Heart left ventricle (tissue), 16 donors: ENCODE data around the gene HOXB7. TPM values are rescaled to one million over a fixed set of nuclear protein-coding genes. Genes with fewer than 3 reads are reported as not detected.

Source experiments
- ATAC-seq, 4 donors: fragments of 200-7000 bp; cut with Tn5 transposase; one replicate each; pipeline ENCODE4 v1.9.1; 2020 to 2022; ENCODE audit warnings: moderate library complexity in 4 of 4, mild to moderate bottlenecking in 3 of 4, moderate number of reproducible peaks in 1 of 4
- DNase-seq, 5 donors: peaks; one replicate each; pipeline ENCODE4 v3.0.0-alpha.2; 2020
- H3K27ac ChIP-seq, 12 donors: fragments of 200-600 bp; sonication (generic) in 4 of 12; one replicate each; pipeline versions ENCODE4 v1.5.0 to v1.8.0; 2016 to 2022; ENCODE audit warnings: mild to moderate bottlenecking in 2 of 12
- H3K27me3 ChIP-seq, 9 donors: fragments of 200-600 bp; sonication (generic) in 2 of 9; one replicate each; pipeline versions ENCODE4 v1.5.1 to v1.8.0; 2016 to 2022; ENCODE audit warnings: mild to moderate bottlenecking in 3 of 9
- H3K36me3 ChIP-seq, 9 donors: fragments of 200-600 bp; sonication (generic) in 2 of 9; one replicate each; pipeline versions ENCODE4 v1.5.0 to v1.8.0; 2018 to 2022; ENCODE audit warnings: mild to moderate bottlenecking in 2 of 9
- H3K4me1 ChIP-seq, 12 donors: fragments of 200-600 bp; sonication (generic) in 4 of 12; one replicate each; pipeline versions ENCODE4 v1.5.0 to v1.8.0; 2016 to 2022; ENCODE audit warnings: mild to moderate bottlenecking in 3 of 12
- H3K4me3 ChIP-seq, 12 donors: fragments of 200-600 bp; sonication (generic) in 4 of 12; one replicate each; pipeline versions ENCODE4 v1.5.0 to v1.8.0; 2017 to 2022; ENCODE audit warnings: mild to moderate bottlenecking in 9 of 12, moderate library complexity in 4 of 12
- H3K9me3 ChIP-seq, 12 donors: fragments of 200-600 bp; sonication (generic) in 4 of 12; one replicate each; pipeline versions ENCODE4 v1.5.0 to v1.8.0; 2016 to 2022; ENCODE audit warnings: mild to moderate bottlenecking in 1 of 12
- POLR2A ChIP-seq, 2 donors: fragments of 450-650 bp; IDR thresholded peaks; one replicate each; pipeline ENCODE4 v1.6.1; 2017; ENCODE audit warnings: antibody characterized with exemption in 2 of 2, mild to moderate bottlenecking in 2 of 2, moderate library complexity in 2 of 2
- WGBS, 4 donors: extraction: QIAGEN DNeasy Blood & Tissue Kit in 2 of 4; methylation state at CpG; one replicate each; pipeline versions ENCODE4 v1.1.5 to v1.1.7; 2013 to 2018; 5-methylcytosine and 5-hydroxymethylcytosine counted together
- intact Hi-C, 10 donors: fragments of 100-400 bp; cut with DNase I; formaldehyde crosslinking; loops; one replicate each; pipeline versions ENCODE4 v1.11.1 to v1.14.2; 2022
- polyA plus RNA-seq, 2 donors: library from polyadenylated mRNA; stranded (reverse); fragments of 200-250 nt; gene quantifications; one replicate each; pipeline ENCODE4 v1.2.3, GENCODE V29; 2013
- total RNA-seq, 9 donors: library from RNA; depleted of rRNA in 2 of 9; stranded (reverse); fragments of >200 nt in 2 of 9; fragmentation: NEBNext Ultra II Directional in 3 of 9; extraction: Animal tissue kit (Norgen Biotek cat#: 25700) in 3 of 9; gene quantifications; one replicate each; pipeline versions ENCODE4 v1.1.0 to v1.2.4, GENCODE V29; 2016 to 2023
- TF ChIP-seq, protein P1 (sequence below), 12 donors: fragments of 200-600 bp; sonication (generic) in 4 of 12; IDR thresholded peaks; one replicate each; pipeline versions ENCODE4 v1.5.0 to v1.8.0; 2018 to 2022; ENCODE audit warnings: antibody characterized with exemption in 12 of 12, mild to moderate bottlenecking in 5 of 12
- donor health status: ischemic (EF 13 %, LVEDD 7.1; RV severe dilation, severe dysfunction).
- donor health status: healthy with polysubstance abuse.
- donor health status: DM: no; HTN: yes; CAD: no.
- donor health status: DM: no; HTN: no; CAD: no.
- donor health status: ischemic (EF 25% LVEDD 6.9; RV normal size, moderate dysfunction).
- donor health status: ischemic (EF 25% LVEDD 5.7; RV mildly dilated, moderate dysfunction).
- donor health status: healthy.
- donor health status: DM: yes; HTN: yes; CAD: no.
- donor health status: ischemic (EF 35%, LVEDD 5.7; RV mildly dilated, moderate dysfunction).
- donor health status: nonischemic (EF 11% LVEDD 7.7; RV severe dilation, severe dysfunction).
- donor health status: DM: yes; HTN: yes; CAD: no.
- donor health status: PGD.
- donor health status: ischemic (EF 29% LVEDD 5.4; RV normal size, mild dysfunction).
- donor health status: nonischemic (EF 23%, LVEDD 6.1; RV moderate dilation, normal function).

The HOXB7 gene
- total and polyA plus RNA-seq, 11 donors, result 0.12 to 0.88 (median 0.40) TPM; not detected in 5

DNA sequence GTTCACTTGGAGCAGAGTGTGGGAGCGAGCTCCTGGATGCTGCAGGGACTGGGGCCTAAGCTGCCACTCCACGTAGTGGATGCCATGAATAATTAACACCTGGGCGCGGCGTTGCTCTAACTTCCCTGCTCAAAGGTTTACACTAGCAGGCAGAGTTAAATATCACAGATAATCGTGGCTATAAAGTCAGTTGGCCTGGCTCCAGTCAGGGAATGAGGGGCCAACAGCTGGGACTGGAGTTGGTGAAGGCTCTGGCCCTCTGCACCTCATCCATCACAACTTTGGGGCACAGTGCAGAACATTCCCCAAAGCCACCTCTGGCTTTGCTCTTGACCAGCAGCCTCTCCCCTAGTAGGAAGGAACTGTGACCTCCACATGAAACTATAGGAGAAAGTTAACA, 43.6 kb downstream of the HOXB7 start:
- WGBS, 4 donors, result 40 to 56% (median 44%) methylated on average over 6 of the region's 6 CpGs
- Histone ChIP-seq H3K9me3 (no peaks in the 10 kb centered on the region), H3K27me3 (peaks cover 18 to 100% (median 87%) of the 10 kb centered on the region in 9 donors), H3K27ac (peak overlapping the region in 8 of 12 donors; percentile 38 to 97 (median 66)), H3K4me3 (no peak overlapping the region), H3K4me1 (peaks cover 0 to 43% (median 0%) of the 10 kb centered on the region in 12 donors), H3K36me3 (no peaks in the 10 kb centered on the region)
- TF ChIP-seq, protein P1, sequence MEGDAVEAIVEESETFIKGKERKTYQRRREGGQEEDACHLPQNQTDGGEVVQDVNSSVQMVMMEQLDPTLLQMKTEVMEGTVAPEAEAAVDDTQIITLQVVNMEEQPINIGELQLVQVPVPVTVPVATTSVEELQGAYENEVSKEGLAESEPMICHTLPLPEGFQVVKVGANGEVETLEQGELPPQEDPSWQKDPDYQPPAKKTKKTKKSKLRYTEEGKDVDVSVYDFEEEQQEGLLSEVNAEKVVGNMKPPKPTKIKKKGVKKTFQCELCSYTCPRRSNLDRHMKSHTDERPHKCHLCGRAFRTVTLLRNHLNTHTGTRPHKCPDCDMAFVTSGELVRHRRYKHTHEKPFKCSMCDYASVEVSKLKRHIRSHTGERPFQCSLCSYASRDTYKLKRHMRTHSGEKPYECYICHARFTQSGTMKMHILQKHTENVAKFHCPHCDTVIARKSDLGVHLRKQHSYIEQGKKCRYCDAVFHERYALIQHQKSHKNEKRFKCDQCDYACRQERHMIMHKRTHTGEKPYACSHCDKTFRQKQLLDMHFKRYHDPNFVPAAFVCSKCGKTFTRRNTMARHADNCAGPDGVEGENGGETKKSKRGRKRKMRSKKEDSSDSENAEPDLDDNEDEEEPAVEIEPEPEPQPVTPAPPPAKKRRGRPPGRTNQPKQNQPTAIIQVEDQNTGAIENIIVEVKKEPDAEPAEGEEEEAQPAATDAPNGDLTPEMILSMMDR (IDR thresholded peaks at IDR 0.05), result no peak
- TF ChIP-seq POLR2A (IDR thresholded peaks at IDR 0.05), result no peak
- DNase-seq, result no peak
- intact Hi-C loops, result no loop called here
- ATAC-seq, result no peak

DNA sequence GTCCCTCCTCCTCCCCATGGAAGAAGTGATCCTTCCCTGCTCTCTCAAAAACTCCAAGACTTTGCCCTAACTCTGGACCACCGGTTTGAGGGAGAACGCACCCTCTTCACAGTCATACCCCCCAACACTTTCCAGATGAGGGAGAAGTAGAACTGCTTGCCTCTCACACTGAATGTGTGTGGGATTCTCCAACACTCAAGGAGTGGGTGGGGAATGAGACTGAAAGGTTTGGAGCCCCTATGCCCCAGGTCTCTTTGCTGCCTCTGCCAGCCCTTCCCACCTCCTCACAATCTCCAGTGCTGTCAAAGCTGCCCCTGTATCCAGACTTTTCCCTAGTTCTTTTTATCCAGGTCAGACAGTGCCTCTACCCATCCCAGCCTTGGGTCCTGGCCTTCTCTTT, 44.1 kb downstream of the HOXB7 start:
- intact Hi-C loops, result no loop called here
- Histone ChIP-seq H3K36me3 (no peaks in the 10 kb centered on the region), H3K4me3 (no peak overlapping the region), H3K27ac (peak overlapping the region in 8 of 12 donors; percentile 38 to 97 (median 66)), H3K27me3 (peaks cover 18 to 99% (median 82%) of the 10 kb centered on the region in 9 donors), H3K9me3 (no peaks in the 10 kb centered on the region), H3K4me1 (peaks cover 0 to 43% (median 0%) of the 10 kb centered on the region in 12 donors)
- 37 to 60% (median 43%) methylated on average over 2 of the region's 2 CpGs for WGBS, 4 donors
- DNase-seq (no peak), ATAC-seq (no peak)
- TF ChIP-seq, protein P1 (IDR thresholded peaks at IDR 0.05), result no peak
- no peak for TF ChIP-seq POLR2A (IDR thresholded peaks at IDR 0.05)

DNA sequence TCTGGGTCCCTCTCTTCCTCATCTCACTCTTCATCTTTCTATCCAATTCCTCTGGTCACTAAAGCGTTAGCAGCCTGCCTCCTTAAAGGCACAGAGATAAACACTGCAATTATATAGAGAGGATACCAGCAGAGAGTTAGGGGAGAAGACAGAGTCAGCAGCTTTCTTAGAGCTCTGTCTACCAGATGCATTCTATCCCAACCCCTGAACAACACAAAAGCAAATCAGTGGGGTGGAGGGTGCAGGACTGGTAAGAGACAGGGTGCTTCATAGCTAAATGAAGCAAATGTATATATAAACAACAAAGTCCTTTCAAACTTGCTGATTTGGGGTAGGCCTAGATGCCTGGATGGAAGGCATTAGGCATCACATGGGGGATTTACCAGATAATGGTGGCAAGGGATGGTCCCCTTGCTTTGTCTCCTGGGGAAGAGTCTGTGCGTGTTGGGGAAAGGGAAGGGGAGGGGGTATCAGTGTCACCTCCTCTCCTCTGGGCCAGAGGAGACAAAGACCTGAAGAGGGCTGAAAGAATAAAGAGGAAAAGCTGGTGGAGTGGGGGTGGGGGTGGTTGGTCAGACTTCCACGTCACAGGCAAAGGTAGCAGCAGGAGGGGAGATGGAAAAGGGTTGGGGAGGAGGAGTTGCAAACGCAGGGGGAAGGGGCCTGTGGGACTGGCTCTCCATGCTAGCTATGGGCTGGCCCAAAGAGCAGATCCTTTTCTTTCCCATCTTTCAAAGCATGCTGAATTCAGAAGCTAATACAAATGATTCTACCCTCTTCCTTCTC, 44.7 kb downstream of the HOXB7 start:
- H3K27me3 ChIP-seq, result peaks cover 18 to 98% (median 78%) of the 10 kb centered on the region in 9 donors
- no peaks in the 10 kb centered on the region for H3K9me3 ChIP-seq
- no peak for TF ChIP-seq POLR2A (IDR thresholded peaks at IDR 0.05)
- TF ChIP-seq, protein P1 (IDR thresholded peaks at IDR 0.05), result no peak
- H3K27ac ChIP-seq, result peak overlapping the region in 6 of 12 donors; percentile 43 to 97 (median 74)
- 34 to 63% (median 50%) methylated on average over 4 of the region's 4 CpGs for WGBS, 4 donors
- H3K36me3 ChIP-seq, result no peaks in the 10 kb centered on the region
- intact Hi-C loops, result loop anchor here in 1 of 10 donors (2.0 kb wide), 1 partner anchor 13 kb away; the partner anchor contains the start of gene HOXB4
- peaks cover 0 to 46% (median 0%) of the 10 kb centered on the region in 12 donors for H3K4me1 ChIP-seq
- DNase-seq, result no peak
- H3K4me3 ChIP-seq, result no peak overlapping the region
- no peak for ATAC-seq

DNA sequence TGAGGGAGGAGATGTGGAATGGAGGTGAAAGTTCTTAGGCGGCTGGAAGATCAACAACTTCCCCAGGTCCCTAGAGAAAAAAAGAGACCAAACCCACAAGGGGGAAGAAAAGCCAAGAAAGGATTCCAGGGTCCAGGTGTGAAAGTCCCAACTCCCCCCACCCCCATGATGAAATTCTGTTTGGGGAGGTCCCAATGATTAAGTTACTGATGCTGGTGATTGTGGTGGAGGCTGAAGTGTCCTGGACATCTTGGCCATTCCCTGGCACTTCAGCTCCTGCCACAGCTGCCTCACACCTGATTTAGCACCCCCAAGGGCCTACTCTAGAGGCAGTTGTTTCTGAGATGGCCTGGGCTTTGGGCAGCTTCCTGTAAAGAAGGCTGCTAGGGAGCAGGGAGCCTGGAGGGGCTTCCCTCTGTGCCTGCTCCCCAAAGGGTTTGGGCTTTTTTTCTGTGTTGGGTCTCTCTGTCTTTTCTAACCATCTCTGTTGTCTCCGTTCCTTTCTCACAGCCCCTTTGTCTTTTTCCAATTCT, 45.7 kb downstream of the HOXB7 start:
- peak overlapping the region in 4 of 12 donors; percentile 70 to 97 (median 80) for H3K27ac ChIP-seq
- intact Hi-C loops, result loop anchor here in 1 of 10 donors (2.0 kb wide), 1 partner anchor 14 kb away; the partner anchor contains the start of gene HOXB4
- no peak for DNase-seq
- WGBS, 4 donors, result 43 to 51% (median 44%) methylated on average over 2 of the region's 2 CpGs
- TF ChIP-seq POLR2A (IDR thresholded peaks at IDR 0.05), result no peak
- H3K27me3 ChIP-seq, result peaks cover 16 to 96% (median 72%) of the 10 kb centered on the region in 9 donors
- no peaks in the 10 kb centered on the region for H3K9me3 ChIP-seq
- no peak for ATAC-seq
- H3K4me3 ChIP-seq, result peak overlapping the region in 5 of 12 donors; percentile 39 to 56 (median 54)
- H3K36me3 ChIP-seq, result no peaks in the 10 kb centered on the region
- peaks cover 0 to 46% (median 0%) of the 10 kb centered on the region in 12 donors for H3K4me1 ChIP-seq
